K562 (cell line): ENCODE data around the gene PIGC. TPM values are rescaled to one million over a fixed set of nuclear protein-coding genes. Genes with fewer than 3 reads are reported as not detected.

Source experiments
- ATAC-seq: fragments of 200-7000 bp; cut with Tn5 transposase; 3 replicates; pipeline ENCODE4 v1.9.1; 2020; ENCODE audit warnings: moderate library complexity
- BruUV-seq: library from RNA; stranded (reverse); fragments of 400-500 nt; replicated peaks from 2 replicates; lab custom pipeline; 2021; lab: Mats Ljungman, UMichigan
- CTCF ChIA-PET: fragments of 300-600 bp; formaldehyde crosslinking; extraction: SDS; loops from one replicate; lab custom pipeline; 2021; ENCODE audit warnings: low intra/inter-chr PET ratio; lab: Yijun Ruan, JAX
- POLR2A ChIA-PET: fragments of 300-600, 350-650 bp; sonication (Branson Sonifier 250); formaldehyde crosslinking; extraction: SDS; loops from one replicate; lab custom pipeline; 2021; ENCODE audit warnings: antibody characterized with exemption, inconsistent platforms; lab: Yijun Ruan, JAX
- DNase-seq, 4 experiments: peaks; one replicate each; pipeline versions ENCODE4 v3.0.0 to v3.0.0-alpha.2; 2011 to 2018; ENCODE audit warnings: low spot score in 3 of 4, mixed read lengths in 3 of 4; ENCODE audit errors: extremely low read depth in 1 of 4
- FAIRE-seq: peaks from 2 replicates; lab custom pipeline; 2011; peaks lifted over from hg19 to GRCh38; lab: Jason Lieb, UNC
- H2AFZ ChIP-seq: 2 replicates; pipeline ENCODE4 v1.6.0; 2011; ENCODE audit warnings: low read depth, low read length, control low read depth, inconsistent platforms
- H3K27ac ChIP-seq: fragments of 200-600 bp; 3 replicates; pipeline ENCODE4 v1.8.0; 2011; ENCODE audit warnings: low read depth, mild to moderate bottlenecking, control low read depth, inconsistent platforms, low read length, moderate library complexity, mixed read lengths; ENCODE audit errors: extremely low read depth
- H3K27me3 ChIP-seq, 2 experiments: fragments of 300-600 bp in 1 of 2; 2 replicates in 1 of 2; 3 replicates in 1 of 2; pipeline versions ENCODE4 v1.6.0 to v1.8.0; 2011; ENCODE audit warnings: inconsistent platforms in 2 of 2, low read length in 2 of 2, mild to moderate bottlenecking in 1 of 2, mixed read lengths in 1 of 2, moderate library complexity in 1 of 2; ENCODE audit not compliant: control insufficient read depth in 2 of 2, insufficient read depth in 2 of 2
- H3K36me3 ChIP-seq: fragments of 300-600 bp; 3 replicates; pipeline ENCODE4 v1.8.0; 2011; ENCODE audit warnings: mild to moderate bottlenecking, low read length, inconsistent platforms; ENCODE audit not compliant: control insufficient read depth, insufficient read depth
- H3K4me1 ChIP-seq, 2 experiments: fragments of 200-600 bp in 1 of 2; replicated peaks in 1 of 2; 2 replicates in 1 of 2; 3 replicates in 1 of 2; pipeline versions ENCODE4 v1.5.1 to v1.8.0; 2011; ENCODE audit warnings: inconsistent platforms in 2 of 2, low read length in 2 of 2, mild to moderate bottlenecking in 1 of 2, mixed read lengths in 1 of 2, moderate library complexity in 1 of 2; ENCODE audit not compliant: control insufficient read depth in 2 of 2, insufficient read depth in 2 of 2
- H3K4me2 ChIP-seq: 2 replicates; pipeline ENCODE4 v1.6.1; 2011; ENCODE audit warnings: low read length, control low read depth, inconsistent platforms, mixed read lengths; ENCODE audit not compliant: insufficient read depth
- H3K4me3 ChIP-seq: fragments of 200-600 bp; sonication (generic), shearing (Covaris generic); 2 replicates; pipeline ENCODE4 v1.5.1; 2016; ENCODE audit warnings: control low read depth, inconsistent platforms
- H3K79me2 ChIP-seq: fragments of 200-600 bp; 3 replicates; pipeline ENCODE4 v1.8.0; 2011; ENCODE audit warnings: low read length, inconsistent platforms; ENCODE audit not compliant: control insufficient read depth, insufficient read depth
- H3K9ac ChIP-seq, 2 experiments: 2 replicates each; pipeline versions ENCODE4 v1.6.0 to v1.6.1; 2011; ENCODE audit warnings: low read depth in 2 of 2, low read length in 2 of 2, control low read depth in 1 of 2, inconsistent platforms in 1 of 2, mild to moderate bottlenecking in 1 of 2, mixed read lengths in 1 of 2; ENCODE audit not compliant: insufficient read depth in 1 of 2
- H3K9me1 ChIP-seq: one replicate; pipeline ENCODE4 v1.6.0; 2011; ENCODE audit warnings: inconsistent platforms, mild to moderate bottlenecking, low read length, moderate library complexity; ENCODE audit not compliant: control insufficient read depth, insufficient read depth
- H3K9me3 ChIP-seq: replicated peaks from 2 replicates; pipeline ENCODE4 v1.5.1; 2011; ENCODE audit warnings: low read depth, low read length, inconsistent platforms; ENCODE audit not compliant: control insufficient read depth, insufficient read depth
- H4K20me1 ChIP-seq: replicated peaks from 2 replicates; pipeline ENCODE4 v1.6.1; 2011; ENCODE audit warnings: low read length, inconsistent platforms, mixed read lengths; ENCODE audit not compliant: control insufficient read depth, insufficient read depth
- ARID2 ChIP-seq: fragments of 450-650 bp; IDR thresholded peaks from 2 replicates; pipeline ENCODE4 v1.6.1; 2017; ENCODE audit warnings: antibody characterized with exemption, mild to moderate bottlenecking
- BCLAF1 ChIP-seq, 2 experiments: fragments of 450-650 bp in 1 of 2; IDR thresholded peaks; 2 replicates each; pipeline ENCODE4 v1.6.1; 2011 to 2017; ENCODE audit warnings: low read depth in 2 of 2, antibody characterized with exemption in 1 of 2, borderline replicate concordance in 1 of 2, low read length in 1 of 2, mild to moderate bottlenecking in 1 of 2, mixed read lengths in 1 of 2; ENCODE audit not compliant: control insufficient read depth in 1 of 2
- CTBP1 ChIP-seq: fragments of 450-650 bp; IDR thresholded peaks from 2 replicates; pipeline ENCODE4 v1.6.1; 2016; ENCODE audit warnings: borderline replicate concordance
- DLX4 ChIP-seq: fragments of 250-450 bp; sonication (Bioruptor Pico); IDR thresholded peaks from 2 replicates; pipeline ENCODE4 v1.6.1; 2021; ENCODE audit warnings: mild to moderate bottlenecking
- RREB1 ChIP-seq: fragments of 250-450 bp; sonication (Bioruptor Pico); IDR thresholded peaks from 2 replicates; pipeline ENCODE4 v1.4.0; 2020
- SP1 ChIP-seq: sonication (generic); formaldehyde crosslinking; IDR thresholded peaks from 2 replicates; pipeline ENCODE4 v1.8.1; 2022; ENCODE audit warnings: mild to moderate bottlenecking, missing genetic modification reagents
- XRCC3 ChIP-seq: fragments of 450-650 bp; IDR thresholded peaks from 2 replicates; pipeline ENCODE4 v1.6.1; 2017; ENCODE audit warnings: mild to moderate bottlenecking, moderate library complexity
- ZFP36 ChIP-seq: fragments of 150-350 bp; IDR thresholded peaks from 2 replicates; pipeline ENCODE4 v1.6.1; 2018; ENCODE audit warnings: low read length, low read depth; ENCODE audit not compliant: partially characterized antibody
- ZHX1 ChIP-seq: fragments of 150-350 bp; conservative IDR thresholded peaks from 2 replicates; pipeline ENCODE4 v1.6.1; 2014; ENCODE audit warnings: low read length
- ZNF354B ChIP-seq: fragments of 250-450 bp; sonication (Bioruptor Pico); IDR thresholded peaks from 2 replicates; pipeline ENCODE4 v1.4.0; 2020
- whole genome bisulfite sequencing: fragments of 100-300 bp; shearing (Covaris generic); methylation state at CpG from one replicate; pipeline ENCODE4 v1.1.6; 2016; ENCODE audit warnings: low coverage, mixed read lengths; ENCODE audit not compliant: insufficient coverage; ENCODE audit errors: missing lambda C conversion rate; 5-methylcytosine and 5-hydroxymethylcytosine counted together
- in situ Hi-C: fragments of 300-500 bp; cut with MboI; formaldehyde crosslinking; loops from 4 replicates; pipeline ENCODE4 v1.15.0; 2018; ENCODE audit warnings: inconsistent platforms, mixed read lengths
- intact Hi-C: fragments of 100-400 bp; cut with micrococcal nuclease; formaldehyde crosslinking; loops from 2 replicates; pipeline ENCODE4 v1.14.2; 2022
- polyA plus RNA-seq, 8 experiments: library from polyadenylated mRNA; depleted of rRNA in 4 of 8; stranded (reverse) in 5 of 8; unstranded in 3 of 8; fragments of >200 nt; fragmentation: Nextera tagmentation in 2 of 8; fragmentation: Illumina TruSeq in 1 of 8; extraction: Ambion mirVana in 2 of 8; extraction: Trizol in 1 of 8; gene quantifications; 2 replicates each; pipeline versions ENCODE4 v1.2.1 to v1.2.3, GENCODE V29; 2011 to 2014; ENCODE audit warnings: inconsistent platforms in 1 of 8, missing spikeins in 1 of 8
- total RNA-seq, 7 experiments: library from RNA; depleted of rRNA in 6 of 7; stranded (reverse); fragments of >200 nt in 6 of 7; fragmentation: Illumina TruSeq in 2 of 7; extraction: Trizol in 2 of 7; gene quantifications; 2 replicates each; pipeline versions ENCODE4 v1.2.1 to v1.2.3, GENCODE V29; 2011 to 2021; ENCODE audit warnings: low replicate concordance in 1 of 7

The PIGC gene
- total and polyA plus RNA-seq, 9 of the 15 experiments (the other 6 are each of a cell fraction or from before 2014, with no cell fraction given), result 30.5 to 97.9 (median 54.7) TPM

- H3K4me2 ChIP-seq, result no peak overlapping the region
- intact Hi-C loops, result no loop called here
- no peak overlapping the region for H3K4me3 ChIP-seq
- no peaks in the 10 kb centered on the region for H3K36me3 ChIP-seq
- no peak overlapping the region for H2AFZ ChIP-seq
- H4K20me1 ChIP-seq, result no peaks in the 10 kb centered on the region
- H3K79me2 ChIP-seq, result no peaks in the 10 kb centered on the region
- no peaks in the 10 kb centered on the region for H3K9me1 ChIP-seq
- no peak overlapping the region for H3K9ac ChIP-seq
- WGBS, result 5% methylated on average over 3 of the region's 3 CpGs
- ChIA-PET POLR2A (interaction anchor here (0.8 kb wide), 1 partner anchor 12 kb away, joined by 3 read pairs; no protein-coding TSS in a partner anchor), CTCF (no interaction called here)
- no peaks in the 10 kb centered on the region for H3K9me3 ChIP-seq
- no peaks in the 10 kb centered on the region for H3K4me1 ChIP-seq
- in situ Hi-C loops, result no loop called here
- H3K27me3 ChIP-seq, result no peaks in the 10 kb centered on the region; a peak in 1 of 5 replicates
- no peak for FAIRE-seq
- DNase-seq, result no peak
- H3K27ac ChIP-seq, result no peak overlapping the region
- ATAC-seq, result no peak
- no TSS peak for BruUV-seq
- no peak for TF ChIP-seq SP1 (CRISPR knock-in tag)
- no peak for TF ChIP-seq ARID2
- no peak for TF ChIP-seq ZFP36
- no peak for TF ChIP-seq CTBP1
- no peak for TF ChIP-seq ZHX1
- TF ChIP-seq XRCC3, result no peak
- TF ChIP-seq ZNF354B, result no peak
- no peak for TF ChIP-seq BCLAF1 (IDR thresholded peaks at IDR 0.05; ENCODE audit: borderline replicate concordance in 1 of 2, control insufficient read depth in 1 of 2, low read depth in 2 of 2, low read length in 1 of 2)
- no peak for TF ChIP-seq RREB1 (CRISPR knock-in tag)
- TF ChIP-seq DLX4, result no peak
Measured at GRCh38 chr1:172467446-172467845, 23.6 kb upstream of the PIGC start.
